Upper lobe of right lung (tissue), 1 donor: ENCODE data around the gene TMEM169. TPM values are rescaled to one million over a fixed set of nuclear protein-coding genes. Genes with fewer than 3 reads are reported as not detected.

Experiments used
- ATAC-seq: fragments of 200-7000 bp; cut with Tn5 transposase; one replicate; pipeline ENCODE4 v1.9.1; 2020; ENCODE audit warnings: mild to moderate bottlenecking, moderate library complexity
- DNase-seq: peaks from one replicate; pipeline ENCODE4 v3.0.0-alpha.2; 2020
- H3K27ac ChIP-seq: fragments of 200-600 bp; one replicate; pipeline ENCODE4 v1.8.0; 2022
- H3K27me3 ChIP-seq: fragments of 200-600 bp; one replicate; pipeline ENCODE4 v1.8.0; 2022; ENCODE audit warnings: mild to moderate bottlenecking
- H3K36me3 ChIP-seq: fragments of 200-600 bp; one replicate; pipeline ENCODE4 v1.8.0; 2022
- H3K4me1 ChIP-seq: fragments of 200-600 bp; one replicate; pipeline ENCODE4 v1.8.0; 2022
- H3K4me3 ChIP-seq: fragments of 200-600 bp; one replicate; pipeline ENCODE4 v1.8.0; 2022; ENCODE audit warnings: mild to moderate bottlenecking
- H3K9me3 ChIP-seq: fragments of 200-600 bp; one replicate; pipeline ENCODE4 v1.8.0; 2022
- intact Hi-C: fragments of 100-400 bp; cut with DNase I; formaldehyde crosslinking; loops from one replicate; pipeline ENCODE4 v1.11.0; 2022
- total RNA-seq: library from RNA; stranded (reverse); fragmentation: NEBNext Ultra II Directional; extraction: Animal tissue kit (Norgen Biotek cat#: 25700); gene quantifications from one replicate; pipeline ENCODE4 v1.2.1, GENCODE V29; 2021
- TF ChIP-seq, protein P1 (sequence below): fragments of 200-600 bp; IDR thresholded peaks from one replicate; pipeline ENCODE4 v1.8.0; 2022; ENCODE audit warnings: antibody characterized with exemption
- donor health status: DM: no; HTN: yes; CAD: no; lungs with severe emphysema.

TMEM169 gene
- total RNA-seq, 1 donor from 2014 or later, result 1.4 TPM

DNA sequence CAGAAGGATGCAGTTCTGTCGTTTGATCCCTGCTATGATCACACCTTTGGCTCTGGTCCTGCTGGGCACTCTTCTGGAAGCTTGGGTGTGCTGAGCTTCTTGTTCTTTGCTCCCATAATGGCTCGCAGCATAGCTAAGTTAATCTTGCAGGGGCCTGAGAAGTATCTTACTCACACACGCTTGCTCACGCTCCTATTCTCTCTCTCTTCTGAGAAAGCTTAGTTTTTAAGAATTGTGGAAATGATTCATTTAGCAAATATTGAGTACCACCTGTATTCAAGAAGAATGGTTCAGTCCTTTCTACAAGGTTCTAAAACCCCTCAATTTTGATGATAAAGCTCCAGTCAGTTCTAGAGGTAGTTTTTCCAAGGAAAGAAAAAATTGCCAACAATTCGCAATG, 68.0 kb downstream of the TMEM169 start:
- H3K36me3 ChIP-seq, result peaks cover 91% of the 10 kb centered on the region
- H3K27ac ChIP-seq, result no peak overlapping the region
- DNase-seq (no peak), ATAC-seq (no peak)
- H3K4me1 ChIP-seq, result no peaks in the 10 kb centered on the region
- H3K9me3 ChIP-seq, result no peaks in the 10 kb centered on the region
- H3K4me3 ChIP-seq, result no peak overlapping the region
- intact Hi-C loops, result no loop called here
- TF ChIP-seq, protein P1, sequence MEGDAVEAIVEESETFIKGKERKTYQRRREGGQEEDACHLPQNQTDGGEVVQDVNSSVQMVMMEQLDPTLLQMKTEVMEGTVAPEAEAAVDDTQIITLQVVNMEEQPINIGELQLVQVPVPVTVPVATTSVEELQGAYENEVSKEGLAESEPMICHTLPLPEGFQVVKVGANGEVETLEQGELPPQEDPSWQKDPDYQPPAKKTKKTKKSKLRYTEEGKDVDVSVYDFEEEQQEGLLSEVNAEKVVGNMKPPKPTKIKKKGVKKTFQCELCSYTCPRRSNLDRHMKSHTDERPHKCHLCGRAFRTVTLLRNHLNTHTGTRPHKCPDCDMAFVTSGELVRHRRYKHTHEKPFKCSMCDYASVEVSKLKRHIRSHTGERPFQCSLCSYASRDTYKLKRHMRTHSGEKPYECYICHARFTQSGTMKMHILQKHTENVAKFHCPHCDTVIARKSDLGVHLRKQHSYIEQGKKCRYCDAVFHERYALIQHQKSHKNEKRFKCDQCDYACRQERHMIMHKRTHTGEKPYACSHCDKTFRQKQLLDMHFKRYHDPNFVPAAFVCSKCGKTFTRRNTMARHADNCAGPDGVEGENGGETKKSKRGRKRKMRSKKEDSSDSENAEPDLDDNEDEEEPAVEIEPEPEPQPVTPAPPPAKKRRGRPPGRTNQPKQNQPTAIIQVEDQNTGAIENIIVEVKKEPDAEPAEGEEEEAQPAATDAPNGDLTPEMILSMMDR, result no peak
- H3K27me3 ChIP-seq, result no peaks in the 10 kb centered on the region

- TF ChIP-seq, protein P1, result no peak
- Histone ChIP-seq H3K4me3 (no peak overlapping the region), H3K27me3 (no peaks in the 10 kb centered on the region), H3K27ac (no peak overlapping the region), H3K9me3 (no peaks in the 10 kb centered on the region), H3K4me1 (no peaks in the 10 kb centered on the region), H3K36me3 (peaks cover 92% of the 10 kb centered on the region)
- intact Hi-C loops, result no loop called here
- ATAC-seq (no peak), DNase-seq (no peak)
Measured at GRCh38 chr2:216151313-216152025, 69.8 kb downstream of the TMEM169 start.

Other genes with a start within 250 kb of the TMEM169 start
- 16.8 TPM for gene MREG, start 68.4 kb upstream of the TMEM169 start, total RNA-seq
- gene PECR, start 110 bp upstream of the TMEM169 start, total RNA-seq, result 18.9 TPM
- 178 TPM for gene XRCC5, start 27.4 kb downstream of the TMEM169 start, total RNA-seq